ENCODE measurements around the gene CEACAM5.
"Not testable (repeated sequence)": the region's sequence is repeated elsewhere in the genome, so short reads cannot be mapped to it uniquely, and the experiment has no call there.

The CEACAM5 gene

GRCh38 chr19:41700381-41701195, 7.8 kb upstream of the CEACAM5 start:
- in situ Hi-C loops (cut with MboI; ENCODE audit: low sequenced_read_pairs) = no loop called here

GRCh38 chr19:41701401-41702075, 6.9 kb upstream of the CEACAM5 start:
- in situ Hi-C loops (cut with MboI; ENCODE audit: low sequenced_read_pairs) = no loop called here

- in situ Hi-C loops (cut with MboI; ENCODE audit: low sequenced_read_pairs) = no loop called here
These were observed 6.2 kb upstream of the CEACAM5 start for GRCh38 chr19:41702171-41702651.

- in situ Hi-C loops (cut with MboI; ENCODE audit: low sequenced_read_pairs) = no loop called here
These were observed 4.7 kb upstream of the CEACAM5 start for GRCh38 chr19:41703602-41704293.

- in situ Hi-C loops (cut with MboI; ENCODE audit: low sequenced_read_pairs) = no loop called here
These were observed 2.8 kb upstream of the CEACAM5 start for GRCh38 chr19:41705393-41706174.

GRCh38 chr19:41706741-41707501, 1.5 kb upstream of the CEACAM5 start:
- in situ Hi-C loops (cut with MboI; ENCODE audit: low sequenced_read_pairs) = no loop called here

- in situ Hi-C loops (cut with MboI; ENCODE audit: low sequenced_read_pairs) = no loop called here
These were observed 969 bp upstream of the CEACAM5 start for GRCh38 chr19:41707502-41707812.

- in situ Hi-C loops (cut with MboI; ENCODE audit: low sequenced_read_pairs) = no loop called here
These were observed 505 bp upstream of the CEACAM5 start for GRCh38 chr19:41707871-41708371.

GRCh38 chr19:41709516-41709915, 1.1 kb downstream of the CEACAM5 start:
- in situ Hi-C loops (cut with MboI; ENCODE audit: low sequenced_read_pairs) = not testable (repeated sequence)

GRCh38 chr19:41709951-41710645, 1.7 kb downstream of the CEACAM5 start:
- in situ Hi-C loops (cut with MboI; ENCODE audit: low sequenced_read_pairs) = no loop called here

- in situ Hi-C loops (cut with MboI; ENCODE audit: low sequenced_read_pairs) = no loop called here
These were observed 3.2 kb downstream of the CEACAM5 start for GRCh38 chr19:41711376-41712261.

- in situ Hi-C loops (cut with MboI; ENCODE audit: low sequenced_read_pairs) = no loop called here
These were observed 6.2 kb downstream of the CEACAM5 start for GRCh38 chr19:41714598-41714997.

- in situ Hi-C loops (cut with MboI; ENCODE audit: low sequenced_read_pairs) = no loop called here
These were observed 10.3 kb downstream of the CEACAM5 start for GRCh38 chr19:41718761-41719160.

- in situ Hi-C loops (cut with MboI; ENCODE audit: low sequenced_read_pairs) = no loop called here
These were observed 11.7 kb downstream of the CEACAM5 start for GRCh38 chr19:41720103-41720502.

- in situ Hi-C loops (cut with MboI; ENCODE audit: low sequenced_read_pairs) = no loop called here
These were observed 18.1 kb downstream of the CEACAM5 start for GRCh38 chr19:41726493-41726892.

GRCh38 chr19:41734156-41734555, 25.7 kb downstream of the CEACAM5 start:
- in situ Hi-C loops (cut with MboI; ENCODE audit: low sequenced_read_pairs) = no loop called here

GRCh38 chr19:41734585-41734984, 26.2 kb downstream of the CEACAM5 start:
- in situ Hi-C loops (cut with MboI; ENCODE audit: low sequenced_read_pairs) = no loop called here

GRCh38 chr19:41735071-41735600, 26.7 kb downstream of the CEACAM5 start:
- in situ Hi-C loops (cut with MboI; ENCODE audit: low sequenced_read_pairs) = no loop called here
